AG09309 (cell line): ENCODE results near the gene B9D2.

Experiments
- DNase-seq: peaks from one replicate; pipeline ENCODE4 v3.0.0-alpha.2; 2010; ENCODE audit warnings: low read depth
- H3K4me3 ChIP-seq: 2 replicates; pipeline ENCODE4 v1.5.1; 2011; ENCODE audit warnings: mild to moderate bottlenecking, low read depth, low read length, moderate library complexity; ENCODE audit not compliant: control insufficient read depth
- CTCF ChIP-seq: IDR thresholded peaks from 2 replicates; pipeline ENCODE4 v1.5.1; 2011; ENCODE audit warnings: mild to moderate bottlenecking, low read depth, low read length, inconsistent platforms; ENCODE audit not compliant: insufficient read depth, control insufficient read depth; ENCODE audit errors: missing control alignments

Gene B9D2

GRCh38 chr19:41399091-41399490, 35.1 kb upstream of the B9D2 start:
- TF ChIP-seq CTCF, result no peak
- no peak for DNase-seq
- H3K4me3 ChIP-seq, result peak overlapping the region; percentile 88; the same call in 1 of the 2 replicates

DNA sequence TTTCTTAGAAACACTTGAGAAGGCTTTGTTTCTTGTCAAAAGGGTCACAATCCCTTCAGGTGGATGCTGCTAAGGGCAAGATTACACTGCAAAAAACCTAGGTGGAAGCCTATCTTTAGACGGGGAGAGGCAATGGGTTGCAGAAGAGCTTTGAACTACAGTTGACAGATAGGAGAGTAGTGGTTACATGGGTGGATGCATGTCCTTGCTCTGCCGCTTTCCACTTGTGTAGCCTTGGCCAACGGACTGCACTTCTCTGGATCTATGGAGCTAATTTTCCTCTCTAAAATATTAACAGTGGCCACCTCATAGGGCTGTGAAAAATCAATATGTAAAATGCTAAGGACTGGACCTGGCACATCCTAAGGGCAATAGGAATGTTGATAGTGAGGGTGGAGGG, 34.6 kb upstream of the B9D2 start:
- peak overlapping the region; percentile 88 for H3K4me3 ChIP-seq
- TF ChIP-seq CTCF, result no peak
- no peak for DNase-seq

DNA sequence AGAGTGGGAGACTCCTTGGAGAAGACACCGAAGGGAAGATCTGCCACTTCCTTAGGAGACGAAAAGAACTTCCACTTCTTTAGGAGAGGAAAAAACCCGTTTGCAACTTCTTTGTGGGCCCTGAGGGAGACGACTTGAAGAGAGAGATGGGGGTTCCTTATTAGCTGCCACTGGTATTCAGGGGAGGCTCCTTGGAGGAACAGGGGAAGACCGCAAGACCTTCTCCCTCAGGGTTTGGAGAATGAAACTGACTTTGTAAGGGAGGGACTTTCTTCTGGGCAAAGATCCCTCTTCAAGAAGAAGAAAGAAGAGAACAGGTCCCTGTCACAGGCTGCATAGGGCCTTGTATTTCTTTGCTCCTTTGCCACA, 34.1 kb upstream of the B9D2 start:
- DNase-seq, result no peak
- peak overlapping the region; percentile 88 for H3K4me3 ChIP-seq
- TF ChIP-seq CTCF, result no peak

DNA sequence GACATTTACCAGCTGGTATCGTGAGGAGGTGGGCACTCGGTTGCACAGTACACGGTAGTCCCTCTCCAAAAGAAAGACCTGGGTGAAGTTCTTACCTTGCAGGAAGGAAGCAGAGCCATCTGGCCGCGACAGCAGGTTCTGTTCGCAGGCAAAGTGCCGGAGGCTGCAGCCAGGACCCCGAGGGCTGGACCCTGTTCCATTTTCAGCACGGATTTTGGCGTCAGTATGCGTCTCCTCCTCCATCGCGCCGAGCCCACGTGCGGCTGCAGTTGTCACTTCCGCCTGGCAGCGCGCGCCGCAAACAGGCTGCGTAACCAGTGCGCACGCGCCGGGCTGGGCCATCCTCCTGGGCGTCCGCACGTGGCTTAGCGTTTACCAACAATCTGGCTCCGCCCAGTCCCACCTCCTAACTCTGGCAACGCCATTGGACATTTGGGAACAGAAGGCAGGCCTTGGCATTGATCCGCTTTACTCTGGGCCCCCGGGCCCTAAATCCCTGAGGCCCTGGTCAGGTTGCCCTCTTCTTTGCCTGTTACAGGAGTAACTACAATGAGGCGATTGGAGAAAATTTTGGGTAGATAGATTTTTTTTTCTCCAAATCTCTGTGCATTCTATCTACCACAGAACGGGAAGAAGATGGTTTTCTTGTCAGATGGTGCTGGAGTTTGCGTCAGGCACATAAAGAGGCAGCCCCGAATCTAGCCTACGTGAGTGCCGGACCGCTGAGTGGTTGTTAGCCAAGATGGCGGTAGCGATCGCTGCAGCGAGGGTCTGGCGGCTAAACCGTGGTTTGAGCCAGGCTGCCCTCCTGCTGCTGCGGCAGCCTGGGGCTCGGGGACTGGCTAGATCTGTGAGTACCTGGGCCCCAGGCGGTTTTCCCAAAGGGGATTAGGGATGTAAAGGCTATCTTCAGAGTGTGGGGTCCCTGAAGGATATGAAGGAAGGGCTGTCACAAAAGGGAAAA, 33.4 kb upstream of the B9D2 start, which contains the start of the genes BCKDHA and EXOSC5:
Gene BCKDHA (plus strand): TSS at position 733 of the 964 bp plus-strand sequence. CDS start 10 bp downstream, at position 743.
Gene EXOSC5 (minus strand): TSS at position 274 of the 964 bp plus-strand sequence. CDS start 31 bp downstream, at position 243.
- H3K4me3 ChIP-seq, result peak within 1 kb of the TSS; percentile 88
- TF ChIP-seq CTCF, result no peak
- peak; percentile 99 for DNase-seq

GRCh38 chr19:41395355-41395754, 31.4 kb upstream of the B9D2 start:
- DNase-seq, result no peak
- H3K4me3 ChIP-seq, result no peak overlapping the region

GRCh38 chr19:41392775-41393174, 28.8 kb upstream of the B9D2 start:
- no peak for DNase-seq
- no peak overlapping the region for H3K4me3 ChIP-seq
- no peak for TF ChIP-seq CTCF

More at GRCh38 chr19:41395355-41395754, 31.4 kb upstream of the B9D2 start:
- TF ChIP-seq CTCF, result no peak
